Astrocyte (in vitro differentiated cells and primary cell): ENCODE data around the gene USP47.

Source experiments
- CTCF ChIP-seq: IDR thresholded peaks from 2 replicates; pipeline ENCODE4 v1.5.1; 2011; ENCODE audit warnings: low read depth, mild to moderate bottlenecking, inconsistent platforms, low read length, moderate library complexity; ENCODE audit not compliant: insufficient read depth
- EZH2 ChIP-seq: IDR thresholded peaks from 2 replicates; pipeline ENCODE4 v1.6.1; 2012; ENCODE audit warnings: mild to moderate bottlenecking, low read length, inconsistent platforms; ENCODE audit not compliant: insufficient read depth

GRCh38 chr11:11970556-11970955 lies 128.8 kb downstream of the USP47 start:
- no peak for TF ChIP-seq EZH2
- TF ChIP-seq CTCF: no peak
